ENCODE results near the gene MAP4K2. TPM values are rescaled to one million over a fixed set of nuclear protein-coding genes. Genes with fewer than 3 reads are reported as not detected.

The MAP4K2 gene
- total RNA-seq, 1 donor from 2014 or later, result 34.4 TPM

DNA sequence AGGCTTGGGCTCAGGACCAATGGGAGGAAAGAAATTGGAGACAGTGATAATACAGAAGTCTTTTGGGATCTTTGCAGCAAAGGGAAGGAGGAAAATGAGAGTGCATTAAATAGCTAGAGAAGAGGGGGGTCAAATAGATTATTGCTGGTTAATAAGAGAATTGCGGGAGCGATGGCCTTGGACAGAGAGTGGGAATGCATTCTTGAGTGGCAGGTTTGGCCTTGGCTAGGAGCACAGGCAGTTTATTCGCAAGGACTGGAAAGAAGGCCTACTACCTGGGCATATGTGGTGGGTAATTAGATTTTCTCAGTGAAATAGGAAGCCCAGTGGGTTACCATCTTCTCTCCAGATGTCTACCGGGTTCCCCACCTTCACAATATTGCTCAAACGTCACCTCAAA lies 10.8 kb upstream of the MAP4K2 start:
- no peak for DNase-seq (ENCODE audit: low read depth in 2 of 2)

DNA sequence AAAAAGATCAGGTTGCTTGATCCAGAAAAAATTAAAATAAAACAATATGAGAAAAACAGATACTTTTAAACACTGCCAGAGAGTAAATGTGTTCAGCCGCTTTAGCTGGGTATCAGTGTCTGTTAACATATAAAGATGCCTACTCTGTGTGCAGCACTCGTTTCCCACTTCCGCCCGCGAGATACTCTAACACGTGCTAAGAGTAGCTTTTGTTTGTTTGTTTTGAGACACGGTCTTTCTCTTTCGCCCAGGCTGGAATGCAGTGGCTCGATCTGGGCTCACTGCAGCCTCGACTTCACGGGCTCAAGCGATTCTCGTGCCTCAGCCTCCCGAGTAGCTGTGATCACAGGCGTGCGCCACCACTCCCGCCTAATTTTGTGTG lies 7.9 kb upstream of the MAP4K2 start:
- DNase-seq (ENCODE audit: low read depth in 2 of 2), result no peak

DNA sequence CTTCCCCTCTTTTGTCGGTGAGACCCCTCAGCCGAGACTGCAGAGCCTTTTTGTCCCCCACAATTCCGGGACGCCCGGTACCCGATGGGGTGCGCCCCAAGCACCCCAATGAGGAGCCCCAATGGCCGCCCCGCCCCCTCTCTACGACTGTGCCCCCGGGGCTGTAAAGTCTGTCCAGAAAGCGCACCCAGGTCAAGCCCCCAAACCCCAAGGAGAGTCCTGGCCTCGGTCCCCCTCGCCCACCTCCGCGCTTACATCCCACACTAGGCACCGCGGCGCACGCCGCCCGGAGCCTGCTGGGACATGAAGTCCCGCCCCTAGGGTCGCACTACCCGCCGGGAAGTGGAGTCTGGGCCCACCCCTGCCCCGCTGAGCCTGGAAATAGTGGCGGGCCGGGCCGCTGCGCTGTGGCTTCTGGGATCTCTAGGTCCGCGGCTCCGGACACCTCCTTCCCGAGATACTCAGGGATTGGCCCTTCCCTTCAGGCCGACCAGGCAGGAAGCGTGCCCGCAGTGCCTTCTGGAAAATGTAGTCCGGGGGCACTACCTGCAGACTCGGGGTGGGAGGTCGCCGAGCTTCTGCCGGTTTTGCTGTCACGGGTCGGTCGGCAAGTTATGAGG lies 7.4 kb upstream of the MAP4K2 start, which contains the start of gene MEN1:
MEN1 (minus strand) TSS at position 281 of the 620 bp plus-strand sequence. CDS start 442 bp downstream, outside the sequence.
- DNase-seq (ENCODE audit: low read depth in 2 of 2), result peak; percentile 89 to 96

DNA sequence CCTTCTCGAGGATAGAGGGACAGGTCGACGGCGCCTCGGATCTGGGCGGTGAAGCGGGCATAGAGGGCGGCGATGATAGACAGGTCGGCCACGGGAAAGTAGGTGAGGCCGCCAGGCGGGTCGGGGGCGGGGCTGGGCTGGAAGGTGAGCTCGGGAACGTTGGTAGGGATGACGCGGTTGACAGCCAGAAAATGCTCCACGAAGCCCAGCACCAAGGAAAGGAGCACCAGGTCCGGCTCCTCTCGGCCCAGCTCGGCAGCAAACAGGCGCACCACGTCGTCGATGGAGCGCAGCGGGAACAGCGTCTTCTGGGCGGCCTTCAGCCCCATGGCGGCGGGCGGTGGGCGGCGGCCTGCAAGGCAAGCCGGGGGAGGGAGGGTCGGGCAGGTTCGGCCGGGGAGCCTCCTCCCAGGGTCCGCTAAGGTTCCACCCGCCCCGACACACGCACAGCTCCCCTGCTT lies 6.8 kb upstream of the MAP4K2 start:
- DNase-seq (ENCODE audit: low read depth in 2 of 2), result peak in 1 of 2 donors; percentile 20

DNA sequence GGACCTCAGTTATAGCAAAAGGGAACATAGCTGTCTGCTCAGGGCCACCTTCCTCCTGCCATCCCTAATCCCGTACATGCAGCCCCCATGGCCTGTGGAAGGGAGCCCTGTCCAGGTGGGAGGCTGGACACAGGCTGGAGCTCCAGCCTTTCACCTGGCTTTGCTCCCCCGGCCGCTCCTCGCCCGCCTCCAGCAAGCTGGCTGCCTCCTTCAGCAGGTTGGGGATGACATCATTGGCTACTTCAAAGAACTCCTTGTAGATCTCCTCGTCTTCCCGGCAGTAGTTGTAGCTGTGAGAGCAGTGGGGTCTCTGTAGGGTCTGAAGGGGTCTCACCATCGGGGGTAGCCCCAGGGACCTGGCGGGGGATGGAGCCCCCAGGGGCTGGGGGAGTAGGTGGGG lies 2.5 kb upstream of the MAP4K2 start:
- DNase-seq (ENCODE audit: low read depth in 2 of 2), result no peak

DNA sequence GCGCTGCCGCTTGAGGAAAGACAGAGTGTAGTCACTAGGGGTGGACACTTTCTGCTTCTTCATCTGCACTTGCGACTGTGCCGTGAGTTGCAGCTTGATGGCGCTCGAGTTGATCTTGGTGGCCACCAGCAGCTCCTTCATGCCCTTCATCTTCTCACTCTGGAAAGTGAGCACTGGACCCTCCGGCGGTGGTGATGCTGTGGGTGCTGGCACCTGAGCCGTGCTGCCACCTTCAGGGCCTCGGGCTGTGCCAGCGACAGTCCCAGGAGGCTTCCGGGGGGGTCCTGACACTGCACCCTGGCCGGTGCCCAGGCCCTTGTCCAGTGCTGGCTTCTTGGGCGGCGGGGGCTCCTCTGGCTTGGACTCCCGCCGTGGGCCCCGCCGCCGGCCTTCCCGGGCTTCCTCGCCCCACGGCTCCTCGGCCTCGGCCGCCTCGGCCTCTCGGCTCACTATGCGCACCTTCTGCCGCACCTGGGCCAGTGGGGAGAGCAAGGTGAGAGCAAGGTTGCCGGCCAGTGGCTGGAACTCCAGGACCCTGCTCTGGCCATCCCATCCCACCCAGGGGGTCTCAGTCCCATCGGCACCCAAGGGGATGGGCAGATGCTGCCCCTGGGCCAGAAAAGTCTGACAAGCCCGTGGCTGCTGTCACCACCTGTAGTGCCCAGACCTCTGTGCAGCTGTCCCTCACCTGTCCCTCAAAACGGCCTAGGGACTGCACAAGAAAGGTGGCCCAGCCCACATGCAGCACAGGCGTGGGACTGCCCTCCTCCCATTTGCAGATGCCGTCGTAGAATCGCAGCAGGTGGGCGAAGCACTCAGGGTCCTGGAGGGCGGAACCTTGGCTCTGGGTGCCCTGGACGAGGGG lies 1.6 kb upstream of the MAP4K2 start:
- DNase-seq (ENCODE audit: low read depth in 2 of 2), result no peak

DNA sequence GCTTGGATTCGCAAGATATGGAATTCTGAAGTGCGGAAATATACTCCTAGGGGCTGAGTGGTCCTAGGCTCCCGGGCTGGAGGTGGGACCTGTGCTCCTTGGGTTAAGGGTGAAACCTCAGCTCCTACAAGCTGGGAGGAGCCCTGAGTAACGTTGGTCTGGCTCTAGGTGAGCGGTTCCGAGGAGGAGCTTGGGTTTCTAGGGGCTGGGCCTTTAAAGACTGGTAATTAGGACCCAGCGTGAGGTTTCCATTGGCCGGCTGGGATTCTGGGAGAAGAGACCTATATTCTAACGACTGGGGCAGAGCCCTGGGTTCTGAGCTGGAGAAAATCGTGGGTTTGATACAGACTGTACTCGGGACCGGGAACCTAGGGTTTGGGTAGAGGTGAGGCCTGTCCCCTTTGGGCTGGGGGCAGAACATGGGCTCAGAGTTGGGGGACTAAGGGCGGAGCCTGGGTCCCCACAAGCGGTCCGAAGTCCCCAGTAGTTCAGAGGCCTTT lies 882 bp upstream of the MAP4K2 start:
- no peak for DNase-seq (ENCODE audit: low read depth in 2 of 2)

DNA sequence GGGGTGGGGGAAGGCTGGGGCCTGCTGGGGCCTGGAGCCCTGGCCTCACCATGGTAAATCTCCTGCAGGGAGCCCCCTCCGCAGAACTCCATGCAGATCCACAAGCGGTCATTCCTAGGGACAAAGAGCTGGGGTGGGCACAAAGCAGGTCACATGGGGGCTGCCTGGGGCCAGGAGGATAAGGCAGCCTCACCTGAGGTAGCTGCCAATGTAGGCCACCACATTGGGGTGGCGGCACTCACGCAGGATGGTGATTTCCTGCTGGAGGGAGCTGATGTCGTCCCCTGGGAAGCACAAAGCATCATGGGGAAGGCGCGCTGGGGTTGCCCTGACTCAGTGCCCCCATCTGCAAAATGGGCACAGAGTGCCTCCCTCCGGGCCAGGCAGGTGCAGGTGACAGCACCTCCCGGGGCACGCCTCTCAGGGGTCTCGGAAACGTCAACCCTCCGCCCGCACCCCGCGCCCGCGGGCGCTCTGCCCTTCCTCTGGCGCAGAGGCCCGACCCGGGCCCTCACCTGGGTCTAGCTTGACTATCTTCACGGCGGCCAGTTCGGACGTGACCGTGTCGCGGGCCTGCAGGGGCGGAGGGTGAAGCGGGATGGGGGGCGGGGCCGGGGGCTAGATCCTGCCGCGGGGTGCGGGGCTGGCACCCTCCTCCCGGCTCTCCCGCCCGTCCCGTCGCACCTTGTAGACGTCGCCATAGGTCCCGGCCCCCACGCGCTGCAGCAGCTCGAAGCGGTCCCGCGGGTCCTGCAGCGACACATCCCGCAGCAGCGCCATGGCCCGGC lies 450 bp downstream of the MAP4K2 start:
- no peak for DNase-seq (ENCODE audit: low read depth in 2 of 2)

DNA sequence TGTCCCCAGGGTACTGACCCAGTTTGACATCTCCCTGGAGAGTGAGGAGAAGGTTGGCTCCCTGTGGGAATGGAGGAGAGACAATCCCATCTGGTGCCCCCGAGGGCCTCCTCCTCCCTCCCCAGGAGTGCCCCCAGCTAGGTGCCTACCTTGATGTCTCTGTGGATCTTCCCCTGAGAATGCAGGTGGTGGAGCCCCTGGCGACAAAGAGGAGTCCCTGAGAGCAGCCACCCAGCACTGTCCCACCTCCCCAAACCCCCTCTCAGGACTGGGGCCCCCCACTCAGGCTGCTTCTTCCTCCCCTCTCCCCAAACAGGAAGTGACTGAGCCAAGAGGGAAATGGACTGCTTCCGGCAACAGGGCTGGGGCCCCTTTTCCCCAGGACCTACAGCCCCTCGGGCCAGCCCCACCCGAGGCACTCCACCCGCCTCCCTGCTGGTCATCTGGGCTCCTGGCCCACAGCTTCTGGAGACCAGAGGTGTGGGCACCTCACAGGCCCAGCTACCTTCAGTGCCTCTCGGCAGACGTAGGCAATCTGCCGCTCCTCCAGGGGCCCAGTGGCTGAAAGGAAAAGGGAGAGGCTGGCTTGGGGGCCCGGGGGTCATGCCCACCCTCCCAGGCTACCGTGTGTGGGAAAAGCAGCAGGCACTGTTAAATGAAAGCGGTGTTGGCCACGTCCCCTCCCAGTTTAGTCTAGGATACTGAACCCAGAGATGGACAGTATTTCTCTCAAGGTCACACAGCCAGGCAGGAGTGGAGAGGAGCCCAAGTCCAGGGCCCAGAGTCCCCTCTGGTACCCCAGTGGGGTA lies 1.2 kb downstream of the MAP4K2 start:
- DNase-seq (ENCODE audit: low read depth in 2 of 2), result peak in 1 of 2 donors; percentile 68

DNA sequence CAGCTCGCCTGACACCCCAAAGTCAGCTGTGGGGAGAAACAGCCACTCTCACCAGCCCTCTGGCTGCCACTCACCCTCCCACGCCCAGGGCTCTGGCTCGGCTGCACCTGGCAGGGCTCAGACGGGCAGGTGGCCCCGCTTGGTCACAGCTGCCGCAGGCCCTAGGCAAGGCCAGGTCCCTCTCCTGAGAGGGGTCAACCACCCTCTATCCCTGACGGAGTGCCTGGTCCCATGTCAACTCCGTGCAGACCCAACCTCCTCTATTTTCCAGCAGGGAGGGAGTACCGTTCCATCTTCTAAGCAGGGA lies 1.9 kb downstream of the MAP4K2 start:
- DNase-seq (ENCODE audit: low read depth in 2 of 2), result no peak

DNA sequence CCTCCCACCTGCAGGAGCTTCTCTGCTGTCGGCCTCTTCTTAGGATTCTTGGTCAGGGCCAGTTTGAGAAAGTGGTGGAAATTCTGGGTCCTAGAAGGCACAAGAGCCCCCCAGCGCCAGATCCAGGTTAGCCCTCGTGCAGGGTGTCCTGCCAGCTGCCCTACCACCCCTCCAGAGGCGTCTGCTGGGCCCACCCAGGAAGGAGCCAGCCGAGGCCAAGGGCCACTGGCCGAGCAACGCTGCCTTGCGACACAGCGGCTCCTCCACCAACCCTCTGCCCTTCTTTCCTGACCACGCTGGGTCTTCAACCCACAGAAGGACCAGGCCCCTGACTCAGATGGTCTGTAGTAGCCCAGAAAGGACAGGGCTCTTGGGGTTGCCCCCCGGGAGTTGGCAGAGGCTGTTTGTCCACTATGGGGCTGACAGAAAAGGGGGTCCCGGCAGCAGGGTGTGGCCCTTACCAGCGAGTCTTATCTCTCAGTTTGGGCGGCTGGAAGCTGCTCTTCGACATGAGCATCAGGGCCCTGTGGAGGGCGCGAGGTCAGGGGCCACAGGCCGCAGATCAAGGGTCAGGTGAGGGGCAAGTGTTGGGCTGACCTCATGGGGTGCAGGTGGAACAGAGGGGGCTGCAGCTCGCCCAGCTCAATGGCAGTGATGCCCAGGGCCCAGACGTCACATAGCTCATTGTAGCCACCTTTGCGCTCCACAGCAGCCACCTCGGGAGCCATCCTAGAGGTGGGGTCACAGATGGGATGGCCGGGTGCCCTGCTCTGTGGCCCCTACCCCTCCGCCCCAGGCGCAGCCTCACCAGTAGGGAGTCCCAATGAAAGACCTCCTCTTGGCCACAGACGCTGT lies 2.5 kb downstream of the MAP4K2 start:
- no peak for DNase-seq (ENCODE audit: low read depth in 2 of 2)

DNA sequence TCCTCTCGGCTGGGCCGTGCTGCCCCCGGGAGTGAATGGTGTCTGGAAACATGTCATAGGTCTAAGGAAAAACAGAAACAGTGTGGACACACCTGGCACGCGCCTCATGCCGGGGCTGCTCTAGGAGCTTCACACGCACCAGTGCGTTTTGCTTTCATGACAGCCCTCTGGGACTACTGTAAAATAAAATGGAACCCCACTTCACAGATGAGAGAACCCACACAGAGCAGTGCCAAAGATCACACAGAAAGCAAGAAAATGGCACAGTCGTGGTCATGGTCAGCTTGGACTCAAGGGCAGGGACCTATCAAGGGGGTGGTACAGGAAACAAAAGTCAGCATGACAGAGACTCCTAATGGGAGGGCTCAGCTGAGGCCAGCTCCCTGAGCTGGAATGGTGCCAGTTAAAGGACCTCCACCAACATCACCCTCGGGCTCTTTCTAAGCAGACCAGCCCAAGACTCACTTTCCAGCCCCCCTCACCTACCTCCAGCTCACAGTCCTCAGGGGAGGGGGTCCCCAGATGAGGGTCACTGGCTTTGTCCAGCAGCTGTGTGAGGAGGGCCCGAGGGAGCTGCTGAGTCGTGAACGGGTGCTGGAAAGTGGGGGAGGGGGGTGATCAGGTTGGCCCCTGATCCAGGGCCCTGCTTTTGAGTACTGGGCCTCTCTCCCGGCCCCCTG lies 3.3 kb downstream of the MAP4K2 start:
- DNase-seq (ENCODE audit: low read depth in 2 of 2), result peak in 1 of 2 donors; percentile 58

DNA sequence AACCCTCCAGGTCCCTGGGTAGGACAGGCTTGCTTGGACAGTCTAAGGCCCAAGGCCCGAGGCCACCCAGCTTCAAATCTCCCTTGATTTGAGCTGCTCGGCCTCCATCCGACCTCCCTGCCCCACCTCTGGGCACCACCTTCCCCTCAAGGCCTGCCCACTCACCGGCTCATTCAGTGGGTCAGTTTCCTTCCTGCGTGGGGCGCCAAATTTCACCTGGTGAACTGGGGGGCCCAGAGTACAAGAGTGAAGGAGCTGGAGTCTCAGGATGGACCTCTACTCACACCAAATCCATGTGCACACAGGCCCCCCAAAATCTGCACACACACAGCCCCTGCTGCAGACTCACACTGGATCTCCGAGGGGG lies 3.8 kb downstream of the MAP4K2 start:
- DNase-seq (ENCODE audit: low read depth in 2 of 2), result no peak

DNA sequence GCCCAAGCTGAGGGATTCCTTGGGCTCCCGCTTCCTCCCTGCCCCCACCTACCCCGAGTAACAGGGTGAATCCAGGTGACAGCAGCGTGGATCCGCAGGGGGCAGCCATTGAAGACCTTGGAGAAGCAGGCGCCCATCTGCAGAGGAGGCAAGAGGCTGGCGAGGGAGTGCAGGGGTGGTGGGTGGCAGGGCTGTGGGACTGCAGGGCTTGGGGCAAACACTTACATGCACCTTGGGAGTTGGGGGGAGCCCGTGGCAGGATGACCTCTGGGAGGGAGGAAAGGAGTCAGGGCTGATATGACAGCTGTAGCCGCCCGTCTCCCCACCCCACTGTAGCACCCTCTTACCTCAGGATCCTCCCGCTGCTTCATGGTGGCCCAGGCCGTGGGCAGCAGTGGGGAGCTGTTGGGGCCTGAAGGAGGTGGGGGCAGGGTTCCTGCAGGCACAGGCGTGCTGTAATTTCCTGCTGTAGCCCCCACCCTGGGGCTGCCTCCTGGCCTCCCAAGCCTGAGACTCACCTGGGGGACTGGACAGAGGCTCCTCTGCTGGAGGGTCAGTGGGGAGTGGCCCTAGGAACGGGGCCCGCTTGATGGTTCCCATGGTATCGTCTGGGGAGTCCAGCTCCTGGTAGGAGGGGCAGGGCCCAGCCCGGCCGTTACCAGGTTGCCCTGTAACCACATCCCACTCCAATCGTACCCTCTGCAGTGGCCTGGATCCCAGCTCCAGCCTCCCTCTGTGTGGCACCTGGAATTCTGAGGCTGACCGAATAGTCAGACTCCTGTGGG lies 6.1 kb downstream of the MAP4K2 start:
- no peak for DNase-seq (ENCODE audit: low read depth in 2 of 2)

DNA sequence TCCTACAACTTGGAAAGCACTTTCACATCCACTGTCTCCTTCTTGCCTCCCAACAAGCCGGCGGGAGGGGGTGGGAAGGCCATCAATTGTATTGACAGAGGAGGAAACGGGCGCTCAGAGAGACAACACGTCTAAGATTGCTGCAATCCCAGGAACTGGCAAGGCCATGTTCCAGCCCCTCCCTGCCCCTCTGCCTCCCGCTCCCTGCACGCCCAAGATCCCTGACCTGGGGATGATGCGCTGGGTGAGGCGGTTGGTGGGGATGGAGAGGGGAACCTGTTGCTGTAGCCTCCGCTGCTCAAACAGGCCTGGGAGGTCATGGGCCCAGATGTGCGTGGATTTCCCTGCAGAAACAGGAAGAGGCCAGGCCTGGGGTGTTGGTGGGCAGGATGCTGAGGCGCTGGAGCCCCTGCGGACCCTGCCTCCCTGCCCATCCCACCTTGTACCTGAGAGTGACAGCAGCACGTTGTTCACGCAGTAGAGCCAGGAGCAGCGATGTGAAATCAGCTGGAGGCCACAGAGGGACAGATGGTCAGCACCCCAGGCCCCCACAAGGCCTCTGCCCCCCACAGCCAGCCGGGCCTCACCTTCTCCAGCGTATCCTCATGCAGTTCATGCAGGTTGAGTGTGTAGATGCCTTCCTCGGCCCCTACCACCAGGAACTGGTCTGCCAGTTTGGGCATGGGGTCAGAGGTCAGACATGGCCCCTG lies 6.8 kb downstream of the MAP4K2 start:
- no peak for DNase-seq (ENCODE audit: low read depth in 2 of 2)

DNA sequence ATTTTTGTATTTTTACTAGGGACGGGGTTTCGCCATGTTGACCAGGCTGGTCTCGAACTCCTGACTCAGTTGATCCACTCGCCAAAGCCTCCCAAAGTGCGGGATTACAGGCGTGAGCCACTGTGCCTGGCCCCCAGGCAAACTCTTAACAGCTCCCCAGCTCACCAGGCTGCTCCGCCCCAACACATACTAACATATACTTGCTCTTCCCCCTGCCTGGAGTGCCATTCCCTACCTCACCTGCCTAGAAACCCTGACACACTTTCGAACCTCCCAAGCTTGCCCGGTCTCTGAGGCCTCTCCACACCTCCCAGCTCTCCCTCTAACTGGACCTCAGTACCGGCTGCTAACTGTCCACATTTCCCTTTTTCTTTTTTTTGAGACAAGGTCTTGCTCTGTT lies 8.5 kb downstream of the MAP4K2 start:
- DNase-seq (ENCODE audit: low read depth in 2 of 2), result no peak

DNA sequence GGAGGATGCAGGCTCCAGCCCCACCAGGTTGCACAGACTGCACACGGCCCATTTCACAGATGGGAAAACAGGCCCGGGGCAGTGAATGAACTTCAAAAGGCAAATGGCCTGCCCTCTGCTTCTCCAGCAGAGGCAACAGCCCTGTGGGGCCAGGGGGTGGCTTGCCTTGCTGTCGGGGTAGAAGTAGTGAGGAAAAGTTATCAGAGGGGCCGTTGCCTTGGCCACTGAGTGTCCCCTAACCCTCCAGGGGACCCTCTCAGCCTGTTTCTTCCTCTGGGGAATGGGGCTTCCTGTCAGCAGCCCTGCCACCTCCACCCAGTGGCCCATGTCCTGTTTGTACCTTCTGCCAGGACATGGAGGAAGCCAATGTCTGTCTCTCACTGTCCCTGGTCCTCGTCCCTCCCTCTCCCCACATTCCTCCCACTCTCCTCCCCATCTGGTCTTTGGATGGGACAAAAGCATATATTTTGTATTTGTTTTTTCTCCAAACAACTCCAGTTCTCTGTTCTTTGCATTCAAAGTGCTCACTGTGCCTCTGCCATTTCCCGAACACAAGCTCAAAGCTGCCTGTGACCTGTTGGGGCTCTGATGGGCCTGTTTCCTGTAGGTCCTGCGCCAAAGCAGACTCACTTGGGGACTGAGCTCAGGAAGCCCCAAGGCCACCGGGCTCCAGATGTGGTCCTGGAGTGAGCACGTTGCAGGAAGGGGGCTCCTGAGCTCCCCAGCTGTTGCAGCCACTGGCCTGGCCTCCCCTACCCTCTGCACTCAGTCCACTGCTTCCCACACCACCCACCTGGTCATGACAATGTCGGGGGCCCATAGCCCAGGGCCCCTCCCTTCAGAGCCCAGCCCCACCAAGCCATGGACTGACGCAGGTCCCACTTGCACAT lies 9.5 kb downstream of the MAP4K2 start:
- DNase-seq (ENCODE audit: low read depth in 2 of 2), result peak in 1 of 2 donors; percentile 27

Data from dermis microvascular lymphatic vessel endothelial cell (primary cell).